ENCODE measurements around the gene CYFIP2.

Gene CYFIP2

DNA sequence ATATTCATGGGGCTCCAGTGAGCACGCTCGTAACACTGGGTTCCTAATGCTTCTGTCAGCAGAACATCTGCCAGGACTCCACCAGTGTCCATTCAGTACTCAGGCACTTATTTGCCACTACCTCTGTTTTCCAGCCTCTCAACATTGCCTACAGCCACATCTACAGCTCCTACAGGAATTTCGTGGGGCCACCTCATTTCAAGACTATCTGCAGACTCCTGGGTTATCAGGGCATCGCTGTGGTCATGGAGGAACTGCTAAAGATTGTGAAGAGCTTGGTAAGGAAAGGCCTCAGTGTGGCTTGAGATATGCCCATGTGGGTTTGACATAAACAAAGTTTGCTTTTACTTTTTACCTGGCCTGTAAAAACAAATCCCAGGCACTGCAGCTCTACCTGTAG, 92.9 kb downstream of the CYFIP2 start:
- no peak for DNase-seq (ENCODE audit: low spot score)

DNA sequence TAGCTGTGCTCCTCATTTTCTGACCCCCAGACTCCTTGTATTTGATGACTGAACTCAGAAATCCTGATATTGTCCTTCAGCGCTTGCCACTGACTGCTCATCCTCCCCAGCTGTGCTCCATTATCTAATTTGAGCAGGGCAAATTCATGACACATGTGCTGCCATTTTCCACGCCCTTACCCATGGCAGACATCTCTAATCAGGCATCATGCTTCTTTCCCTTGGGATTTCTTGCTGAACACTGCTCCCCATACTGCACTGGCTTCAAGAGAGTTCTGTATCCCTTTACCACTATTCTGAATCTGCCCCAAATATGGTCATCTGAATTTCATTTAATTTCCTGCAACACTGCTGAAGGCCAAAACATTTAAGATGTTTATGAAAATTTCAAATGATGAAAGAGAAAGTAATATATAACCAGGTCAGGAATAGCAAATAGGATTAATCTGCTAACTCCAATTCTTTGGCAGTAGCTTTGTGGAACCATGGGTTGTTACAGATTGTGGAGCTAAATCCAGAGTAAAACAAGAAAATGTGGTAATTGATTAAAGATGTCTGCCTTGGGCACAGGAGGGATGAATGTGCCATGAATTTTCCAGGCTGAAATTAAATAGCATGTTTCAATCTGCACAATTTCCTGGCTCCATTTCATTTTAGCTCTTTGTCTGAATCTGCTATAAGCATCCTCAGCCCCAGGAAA, 93.6 kb downstream of the CYFIP2 start:
- no peak for DNase-seq (ENCODE audit: low spot score)

DNA sequence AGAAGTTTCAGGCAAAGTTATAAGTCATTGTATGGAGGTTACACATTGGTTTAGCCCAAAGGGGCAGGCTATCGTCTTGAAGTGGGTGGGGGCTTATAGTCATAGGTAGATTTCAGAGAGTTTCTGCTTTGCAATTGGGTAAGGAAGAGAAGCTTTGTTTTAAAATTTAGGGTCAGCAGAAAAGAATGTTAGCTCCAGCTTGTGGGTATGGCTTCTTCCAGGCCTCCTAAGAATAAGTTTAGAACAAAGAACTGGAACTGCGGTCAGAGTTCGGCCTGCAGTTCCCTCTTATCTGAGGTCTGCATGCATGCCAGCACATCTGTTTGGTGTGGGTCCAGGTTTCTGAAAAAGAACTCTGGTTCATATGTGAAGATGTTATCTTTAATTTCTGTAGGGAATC, 96.1 kb downstream of the CYFIP2 start:
- no peak for DNase-seq (ENCODE audit: low spot score)

DNA sequence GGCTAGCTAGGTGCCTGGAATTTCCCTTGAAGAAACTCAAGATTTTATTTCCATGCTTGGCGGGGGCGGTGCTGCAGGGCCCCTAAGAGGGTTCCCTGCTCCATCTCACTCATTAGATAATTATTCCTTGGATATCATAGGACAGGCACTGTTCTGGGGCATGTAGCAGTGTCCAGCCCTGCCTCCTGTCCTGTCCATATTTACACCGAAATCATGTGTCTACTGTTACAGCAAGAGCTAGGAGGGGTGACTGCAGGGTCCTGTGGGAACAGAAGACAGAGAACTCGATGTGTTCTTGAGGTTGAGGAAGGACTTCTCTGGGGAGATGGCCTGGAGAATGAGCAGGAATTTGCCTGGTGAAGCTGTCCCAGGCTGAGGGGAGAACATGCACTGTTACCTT, 96.6 kb downstream of the CYFIP2 start:
- DNase-seq (ENCODE audit: low spot score), result no peak

DNA sequence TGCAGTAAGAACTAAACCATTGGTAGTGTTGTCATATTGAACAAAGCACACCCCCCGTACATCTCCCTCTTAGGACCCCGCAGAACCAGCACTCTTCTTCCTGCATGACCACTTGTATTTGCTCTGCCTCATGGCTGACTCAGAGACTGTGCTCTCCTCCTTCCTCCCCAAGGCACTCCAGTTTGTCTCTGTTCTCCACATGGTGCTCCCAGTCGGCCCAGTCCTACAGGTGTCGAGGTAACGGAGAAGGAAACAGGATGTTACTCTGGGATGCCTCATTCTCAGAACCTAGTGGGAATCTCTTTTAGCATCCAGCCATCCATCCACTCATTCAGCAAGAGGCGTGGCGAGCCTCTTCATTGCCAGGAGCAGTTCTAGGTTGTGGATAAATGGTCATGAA, 97.1 kb downstream of the CYFIP2 start:
- DNase-seq (ENCODE audit: low spot score), result no peak

DNA sequence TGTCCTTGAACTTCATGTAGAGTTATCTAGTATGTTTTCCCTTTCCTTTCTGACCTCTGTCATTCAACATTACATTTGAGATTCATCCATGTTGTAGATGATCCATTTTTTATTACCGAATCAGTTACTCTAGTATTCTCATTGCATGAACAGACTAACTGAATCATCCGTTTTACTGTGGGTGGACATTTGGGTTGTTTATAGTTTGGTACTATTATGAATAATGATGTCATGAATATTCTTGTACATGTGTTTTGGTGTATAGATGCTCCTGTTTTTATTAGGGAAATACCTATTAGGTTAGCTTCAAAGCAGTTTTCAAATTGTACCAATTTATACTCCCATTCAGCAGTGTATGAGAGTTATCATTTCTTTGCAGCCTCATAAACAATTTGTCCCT, 99.8 kb downstream of the CYFIP2 start:
- DNase-seq (ENCODE audit: low spot score), result no peak

DNA sequence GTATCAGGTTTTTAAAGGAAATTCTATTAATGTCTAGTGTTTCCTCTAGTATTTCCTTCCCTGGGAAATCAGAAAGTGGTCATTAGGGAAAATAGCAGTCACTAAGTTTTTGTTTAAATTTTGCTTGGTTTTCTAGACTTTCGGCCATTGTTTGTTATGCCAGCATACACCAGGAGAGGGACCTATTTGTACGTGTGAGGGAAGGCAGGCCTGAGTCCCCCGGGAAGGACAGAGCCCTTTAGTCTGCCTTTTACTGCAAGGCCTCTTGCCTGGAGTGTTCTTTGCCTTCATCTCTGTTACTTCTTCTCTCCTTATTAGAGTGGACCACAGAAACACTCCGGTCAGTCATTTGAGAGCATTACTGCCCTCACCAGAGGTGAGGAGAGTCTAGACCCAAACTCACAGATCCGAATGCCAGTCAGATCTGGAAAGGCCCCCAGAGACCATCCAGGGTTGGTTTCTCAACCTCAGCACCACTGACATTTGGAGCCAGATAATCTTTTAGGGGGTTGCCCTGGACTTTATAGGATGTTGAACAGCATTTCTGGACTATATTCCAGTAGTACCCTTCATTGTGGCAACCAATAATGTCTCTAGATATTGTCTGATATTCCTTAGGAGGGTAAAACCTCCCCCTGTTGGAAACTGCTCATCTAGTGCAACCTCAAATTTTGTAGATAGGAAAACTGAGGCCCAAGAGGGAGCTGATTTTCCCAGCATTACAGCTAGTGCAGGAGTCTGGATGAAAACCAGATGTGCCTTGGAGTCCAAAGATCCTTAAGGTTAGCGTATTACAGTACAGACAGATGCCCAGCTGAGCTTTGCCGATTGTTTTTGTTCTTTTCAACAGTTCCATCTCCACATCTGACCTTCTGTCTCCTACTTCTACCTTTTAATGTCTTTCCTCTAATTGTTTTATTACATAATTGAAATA, 101.1 kb downstream of the CYFIP2 start:
- no peak for DNase-seq (ENCODE audit: low spot score)

DNA sequence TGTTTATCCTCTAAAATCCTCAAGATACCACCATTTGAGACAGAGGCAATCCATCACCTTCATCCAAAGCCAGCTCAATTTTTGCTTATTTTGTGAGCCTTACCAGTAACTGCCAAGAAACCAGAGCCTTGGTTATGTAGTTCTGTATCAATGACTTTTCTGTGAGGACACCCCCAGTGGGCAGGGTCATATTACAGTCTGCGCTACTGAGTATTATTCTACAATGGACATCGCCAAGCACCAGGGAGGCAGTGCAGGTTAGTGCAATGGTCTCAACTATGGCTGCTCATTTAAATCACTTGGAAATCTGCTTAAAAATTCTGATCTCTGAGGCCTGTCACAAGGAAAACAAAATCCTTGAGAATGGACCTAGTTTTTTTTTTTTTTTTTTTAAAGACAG, 103.6 kb downstream of the CYFIP2 start:
- no peak for DNase-seq (ENCODE audit: low spot score)

DNA sequence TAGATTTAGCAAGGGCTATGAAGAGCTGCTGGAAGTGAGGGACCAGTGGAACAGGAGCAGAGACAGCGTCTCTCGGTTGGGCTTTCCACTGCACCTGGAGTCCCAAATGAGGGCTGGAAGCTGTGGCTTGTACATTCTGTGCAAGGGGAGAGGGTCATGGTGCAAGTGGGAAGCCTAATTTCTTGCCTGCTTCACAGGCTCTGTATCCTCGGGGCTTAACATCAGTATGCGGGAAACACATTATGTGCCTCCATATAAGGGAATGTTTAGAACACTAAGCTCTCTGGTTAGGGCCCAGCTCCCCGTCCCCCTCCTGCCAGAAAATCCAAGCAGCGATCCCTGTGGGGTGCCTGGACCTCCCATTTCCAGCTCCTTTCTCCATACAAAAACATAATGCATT, 105.0 kb downstream of the CYFIP2 start:
- DNase-seq (ENCODE audit: low spot score), result no peak

DNA sequence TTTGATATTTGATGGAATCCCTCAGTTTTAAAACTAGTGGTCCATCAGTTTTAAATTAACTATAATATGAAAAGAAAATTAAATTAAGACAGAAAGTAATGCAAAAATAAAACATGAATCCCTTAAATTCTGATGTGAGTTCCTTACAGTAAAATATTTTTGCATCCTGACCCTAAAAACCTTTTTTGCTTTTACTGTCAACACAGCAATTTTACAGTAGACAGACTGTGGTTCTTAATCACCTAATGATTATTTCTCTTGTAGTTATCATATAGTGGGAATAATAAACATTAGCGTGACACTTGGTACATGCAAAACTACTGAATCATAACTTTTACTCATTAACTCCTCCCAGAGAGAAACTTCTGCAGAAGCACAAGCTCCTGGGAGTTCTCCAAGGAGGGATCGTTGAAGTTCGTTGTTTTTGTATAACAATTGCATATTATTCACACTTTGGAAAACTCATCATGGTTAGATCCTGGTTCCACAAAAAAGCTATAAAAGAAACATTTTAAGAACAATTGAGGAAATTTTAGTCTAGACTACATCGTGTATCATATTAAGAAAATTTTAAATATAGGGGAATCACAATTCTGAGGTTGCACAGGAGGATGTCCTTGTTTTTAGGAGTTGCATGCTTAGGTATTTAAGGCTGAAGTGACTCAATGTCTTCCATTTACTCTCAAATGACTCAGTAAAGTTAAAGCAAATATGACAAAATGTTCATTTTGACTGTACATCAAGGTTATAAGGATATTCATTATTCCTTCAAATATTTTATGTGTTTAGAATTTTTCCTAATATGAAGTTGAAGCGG, 105.9 kb downstream of the CYFIP2 start:
- no peak for DNase-seq (ENCODE audit: low spot score)

DNA sequence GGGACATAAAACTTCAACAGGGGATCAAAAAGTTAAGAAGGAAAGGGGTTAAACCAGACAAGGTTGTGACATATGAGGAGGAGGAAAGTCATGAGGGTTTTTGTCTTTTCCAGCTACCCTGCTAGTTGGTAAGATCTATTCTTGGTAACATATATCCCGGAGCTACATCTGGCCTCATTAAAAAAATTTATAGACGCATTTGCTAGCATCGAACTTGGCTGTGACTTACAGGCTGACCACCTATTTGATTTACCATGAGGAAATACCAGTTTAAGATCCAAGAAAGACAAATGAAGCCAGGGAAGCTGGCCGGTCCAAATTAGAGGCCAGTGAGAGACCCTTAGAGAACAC, 106.5 kb downstream of the CYFIP2 start:
- DNase-seq (ENCODE audit: low spot score), result no peak

DNA sequence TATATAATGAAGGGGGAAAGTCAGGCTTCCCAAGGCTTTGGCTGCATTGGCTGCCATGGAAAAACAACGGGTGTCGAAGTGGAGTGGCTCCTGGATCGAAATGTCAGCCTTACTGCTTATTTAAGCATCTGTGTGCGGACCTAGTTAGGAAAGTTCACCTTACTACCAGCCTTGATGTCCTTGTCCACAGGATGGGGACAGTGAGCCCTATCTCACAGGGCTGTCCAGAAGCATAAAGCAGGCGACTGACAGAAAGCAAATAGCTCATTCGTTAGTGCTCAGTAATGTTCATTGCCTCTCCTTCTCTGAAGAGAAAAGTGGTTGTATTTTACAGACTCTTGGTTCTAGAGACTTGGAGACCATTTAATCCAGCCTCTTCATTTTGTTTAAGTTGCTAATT, 112.6 kb downstream of the CYFIP2 start:
- DNase-seq (ENCODE audit: low spot score), result no peak

DNA sequence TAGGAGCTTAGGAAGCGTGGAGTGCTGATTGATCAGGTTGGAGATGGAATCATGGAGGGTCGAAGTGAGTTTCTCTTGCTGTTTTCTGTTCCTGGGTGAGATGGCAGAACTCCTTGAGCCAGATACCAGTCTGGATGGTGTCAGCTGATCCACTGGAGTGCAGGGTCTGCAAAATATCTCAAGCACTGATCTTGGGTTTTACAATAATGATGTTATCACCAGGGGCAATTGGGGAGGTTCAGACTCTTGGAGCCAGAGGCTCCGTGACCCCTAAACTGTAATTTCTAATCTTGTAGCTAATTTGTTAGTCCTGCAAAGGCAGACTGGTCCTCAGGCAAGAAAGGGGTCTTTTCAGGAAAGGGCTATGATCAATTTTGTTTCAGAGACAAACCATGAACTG, 114.1 kb downstream of the CYFIP2 start:
- DNase-seq (ENCODE audit: low spot score), result no peak

DNA sequence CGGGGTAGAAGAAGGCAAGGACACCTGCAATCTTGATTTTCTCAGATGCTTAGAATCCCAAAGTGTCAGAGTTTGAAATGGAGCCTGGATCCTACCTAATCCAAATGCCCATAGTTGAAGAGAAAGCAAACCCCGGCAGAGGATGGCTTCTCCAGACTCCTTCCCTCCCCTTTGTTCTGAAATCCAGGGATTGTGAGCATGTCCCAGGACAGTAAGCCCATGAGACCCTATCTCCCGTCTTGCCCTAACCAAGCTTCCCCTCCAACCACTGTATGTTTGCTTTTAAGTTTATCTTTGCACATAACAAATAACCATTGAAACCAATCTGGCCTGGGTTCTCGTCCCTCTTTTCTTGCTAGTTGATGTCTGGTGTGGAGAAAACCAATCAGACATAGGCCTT, 115.8 kb downstream of the CYFIP2 start:
- DNase-seq (ENCODE audit: low spot score), result no peak

DNA sequence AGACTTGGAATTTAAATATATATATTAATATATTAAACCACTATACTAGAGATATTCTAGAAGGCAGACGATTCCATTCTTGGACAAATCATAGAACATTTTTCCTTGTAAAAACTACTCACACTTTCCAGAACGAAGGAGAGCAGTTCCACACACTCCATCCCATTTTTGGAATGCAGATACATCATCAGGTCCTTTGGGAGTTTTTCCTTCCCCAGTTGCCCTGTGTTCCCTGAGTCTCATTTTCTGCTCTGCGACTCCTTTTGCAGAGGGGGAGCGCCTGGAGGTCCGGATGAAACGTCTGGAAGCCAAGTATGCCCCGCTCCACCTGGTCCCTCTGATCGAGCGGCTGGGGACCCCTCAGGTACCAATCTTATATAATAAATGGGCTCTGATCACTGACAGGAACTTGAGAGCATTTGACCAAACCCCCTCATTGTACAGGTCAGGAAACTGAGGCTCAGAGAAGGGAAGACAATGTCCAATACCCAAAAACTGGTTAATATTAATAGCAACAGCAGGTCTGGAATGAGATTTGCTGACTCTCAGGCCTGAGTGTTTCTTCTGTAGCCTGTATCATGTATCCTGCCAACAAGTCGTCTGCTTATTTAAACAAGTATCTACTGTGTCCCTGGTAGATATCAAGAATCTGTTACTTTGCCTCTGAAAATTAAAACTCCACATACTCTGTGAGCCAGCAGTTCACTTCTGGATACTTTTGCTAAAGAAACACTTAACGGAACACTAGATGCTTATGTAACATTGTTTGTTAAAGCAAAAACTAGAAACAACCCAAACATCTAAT, 117.3 kb downstream of the CYFIP2 start:
- DNase-seq (ENCODE audit: low spot score), result no peak

DNA sequence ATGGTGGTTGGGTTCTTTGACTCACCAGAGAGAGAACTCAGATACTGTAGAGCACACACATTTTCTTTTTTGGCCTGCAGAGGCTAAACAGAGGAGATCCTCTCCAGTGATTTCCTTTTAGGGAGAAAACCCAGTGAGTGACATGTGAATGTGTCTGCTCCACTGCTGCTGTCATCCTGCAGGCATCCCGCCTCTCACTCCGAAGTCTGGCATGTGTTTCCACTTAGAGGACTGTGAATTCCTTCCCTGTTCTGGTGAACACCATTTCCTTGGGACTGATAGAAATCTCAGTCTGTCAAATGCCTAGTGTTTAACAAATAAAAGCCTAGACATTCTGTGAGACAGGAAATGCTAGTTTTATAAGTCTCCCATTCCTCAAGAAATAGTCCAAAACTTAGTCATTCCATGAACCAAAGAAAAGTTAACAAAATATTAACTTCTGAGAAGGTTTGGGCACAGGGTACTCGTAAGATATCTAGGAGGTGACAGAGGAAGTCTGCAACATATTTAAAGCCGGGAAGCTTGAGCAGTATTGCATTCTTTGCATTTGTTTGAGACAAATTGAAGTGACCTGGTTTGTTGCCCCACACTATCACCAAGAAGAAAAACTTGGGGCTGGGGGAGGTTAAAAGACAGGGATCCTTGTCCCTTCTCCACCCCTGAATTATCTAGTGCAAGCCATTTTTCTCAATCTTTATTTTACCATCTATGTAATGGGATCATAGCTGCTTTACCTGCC, 119.2 kb downstream of the CYFIP2 start:
- no peak for DNase-seq (ENCODE audit: low spot score)

DNA sequence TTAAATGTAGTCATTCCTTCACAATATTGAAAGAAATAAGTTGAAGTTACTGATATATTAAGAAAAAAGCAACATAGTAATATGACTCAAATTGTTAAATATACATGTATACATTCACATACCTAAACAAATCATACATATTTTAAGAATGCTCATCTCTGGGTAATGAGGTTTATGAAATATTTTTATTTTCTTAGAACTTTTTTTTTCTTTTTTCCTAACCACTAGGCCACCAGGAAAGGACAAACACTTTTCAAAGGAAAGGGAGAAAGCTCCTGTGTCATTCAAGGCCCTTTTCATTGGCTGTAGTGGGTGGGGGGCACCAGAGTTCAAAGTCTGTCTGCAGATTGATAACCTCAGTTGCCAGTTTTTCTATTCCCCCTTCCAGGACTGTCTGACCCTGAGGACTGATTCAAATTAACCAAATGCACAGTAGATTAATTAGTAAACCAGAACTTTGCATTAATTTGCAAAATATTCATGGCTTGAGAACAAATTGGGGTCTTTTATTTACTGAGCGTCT, 121.2 kb downstream of the CYFIP2 start:
- DNase-seq (ENCODE audit: low spot score), result no peak

DNA sequence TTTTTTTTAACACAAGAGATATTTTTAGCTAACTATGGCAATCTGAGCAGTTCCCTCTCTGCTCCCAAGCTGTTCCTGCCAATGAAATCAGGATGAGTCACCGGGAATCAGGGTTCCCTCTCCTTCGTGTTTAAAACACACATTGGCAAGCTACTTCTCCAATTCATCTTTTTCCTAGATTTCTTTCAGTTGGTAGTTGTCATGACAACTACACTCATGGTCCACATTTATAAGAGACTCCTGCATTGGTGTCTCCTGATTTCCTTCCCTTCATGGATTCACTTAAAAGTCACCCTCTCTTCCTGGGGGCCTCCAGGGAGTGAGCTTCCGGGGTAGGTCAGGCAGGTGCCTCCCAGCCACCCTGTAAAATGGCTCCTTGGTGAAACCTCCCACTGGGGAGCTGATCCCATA, 121.8 kb downstream of the CYFIP2 start:
- no peak for DNase-seq (ENCODE audit: low spot score)

DNA sequence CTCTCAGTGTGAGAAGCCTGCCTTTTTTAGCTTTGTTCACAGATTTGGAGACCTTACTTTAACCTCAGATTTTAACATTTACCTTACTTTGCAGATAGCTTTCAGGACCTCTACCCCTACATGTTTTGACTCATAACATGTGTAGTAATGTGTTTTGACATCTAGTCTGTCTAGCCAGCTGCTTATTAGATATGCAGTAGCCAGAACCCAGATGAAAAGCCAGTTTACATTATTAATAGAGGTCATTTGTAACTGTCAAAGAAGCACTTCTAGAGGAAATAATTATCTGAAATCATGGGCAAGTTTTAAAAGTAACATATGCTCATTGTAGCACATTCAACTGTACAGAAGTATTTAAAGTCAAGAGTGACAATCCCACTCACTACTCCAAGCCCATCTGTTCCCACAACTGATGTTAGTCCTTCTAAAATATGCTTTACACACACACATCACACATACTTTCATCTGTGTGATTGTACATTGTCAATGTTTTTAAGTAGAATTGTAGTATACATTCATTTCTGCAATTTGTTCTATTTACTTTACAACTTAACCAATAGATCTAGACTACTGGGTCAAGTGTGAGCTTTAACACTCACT, 122.3 kb downstream of the CYFIP2 start:
- DNase-seq (ENCODE audit: low spot score), result no peak

DNA sequence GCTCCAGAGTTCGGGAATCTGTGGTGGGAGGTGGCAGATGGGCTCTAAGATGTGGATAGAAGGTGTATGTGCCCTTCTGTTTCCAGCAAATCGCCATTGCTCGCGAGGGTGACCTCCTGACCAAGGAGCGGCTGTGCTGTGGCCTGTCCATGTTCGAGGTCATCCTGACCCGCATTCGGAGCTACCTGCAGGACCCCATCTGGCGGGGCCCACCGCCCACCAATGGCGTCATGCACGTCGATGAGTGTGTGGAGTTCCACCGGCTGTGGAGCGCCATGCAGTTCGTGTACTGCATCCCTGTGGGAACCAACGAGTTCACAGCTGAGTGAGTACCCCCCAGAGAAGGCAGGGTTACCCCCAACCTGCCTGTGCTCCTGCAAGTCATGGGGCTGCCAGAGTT, 123.2 kb downstream of the CYFIP2 start:
- no peak for DNase-seq (ENCODE audit: low spot score)

DNA sequence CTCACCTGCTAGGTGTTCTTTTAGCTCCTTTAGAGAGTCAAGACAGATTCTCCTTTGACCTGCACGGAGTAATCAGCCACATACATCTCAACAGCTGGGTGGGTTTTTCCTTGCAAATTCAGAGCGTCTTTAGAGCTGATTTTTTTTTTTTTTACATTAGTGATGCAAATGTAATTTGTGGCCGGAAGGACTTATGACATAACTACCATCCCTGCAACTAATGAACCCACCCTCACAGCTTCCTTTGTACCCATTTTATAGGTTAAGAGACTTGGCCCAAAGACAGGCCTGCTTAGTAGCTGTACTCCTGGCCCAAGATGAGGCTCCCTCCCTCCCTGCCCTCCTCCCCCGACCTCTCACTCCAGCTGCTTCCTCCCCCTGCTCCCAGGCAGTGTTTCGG, 124.2 kb downstream of the CYFIP2 start:
- DNase-seq (ENCODE audit: low spot score), result peak; percentile 5

All from CD4-positive, alpha-beta T cell treated with Interleukin-6 at 100 ng/mL for 8 hours (primary cell).